ENCODE results near the gene OR7C1. TPM values are rescaled to one million over a fixed set of nuclear protein-coding genes. Genes with fewer than 3 reads are reported as not detected.

OR7C1 gene
- not detected for total RNA-seq

DNA sequence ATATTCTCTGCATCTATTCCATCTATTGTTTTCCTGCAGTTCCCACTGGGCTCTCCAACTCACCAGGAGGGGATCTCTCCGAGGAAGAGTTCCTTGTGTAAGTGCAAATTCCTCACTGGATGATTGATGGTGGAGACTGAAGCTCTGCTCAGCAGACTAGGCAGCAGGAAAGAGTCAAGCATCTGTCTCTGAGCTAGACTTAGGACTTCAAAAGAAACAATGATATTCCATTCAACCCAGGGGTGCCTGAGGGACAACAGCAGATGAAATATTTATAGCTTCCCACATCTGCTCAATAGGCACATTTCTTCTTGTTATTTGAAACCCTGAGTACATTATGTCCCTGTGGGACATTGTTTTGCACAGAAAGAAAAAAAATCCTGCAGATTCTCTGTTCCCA lies at the start of gene OR7C1, which contains the start of gene OR7A5:
Gene OR7C1 (minus strand): TSS at position 175 of the 400 bp plus-strand sequence. CDS start 35,049 bp downstream, outside the sequence.
Gene OR7A5 (minus strand): TSS at position 175 of the 400 bp plus-strand sequence. CDS start 6,944 bp downstream, outside the sequence.
- no peaks in the 10 kb centered on the region for H3K4me1 ChIP-seq
- WGBS, 2 donors (ENCODE audit: low coverage in 1 of 2), result 0% methylated on average over 1 of the region's 1 CpG
- TF ChIP-seq, protein P1, sequence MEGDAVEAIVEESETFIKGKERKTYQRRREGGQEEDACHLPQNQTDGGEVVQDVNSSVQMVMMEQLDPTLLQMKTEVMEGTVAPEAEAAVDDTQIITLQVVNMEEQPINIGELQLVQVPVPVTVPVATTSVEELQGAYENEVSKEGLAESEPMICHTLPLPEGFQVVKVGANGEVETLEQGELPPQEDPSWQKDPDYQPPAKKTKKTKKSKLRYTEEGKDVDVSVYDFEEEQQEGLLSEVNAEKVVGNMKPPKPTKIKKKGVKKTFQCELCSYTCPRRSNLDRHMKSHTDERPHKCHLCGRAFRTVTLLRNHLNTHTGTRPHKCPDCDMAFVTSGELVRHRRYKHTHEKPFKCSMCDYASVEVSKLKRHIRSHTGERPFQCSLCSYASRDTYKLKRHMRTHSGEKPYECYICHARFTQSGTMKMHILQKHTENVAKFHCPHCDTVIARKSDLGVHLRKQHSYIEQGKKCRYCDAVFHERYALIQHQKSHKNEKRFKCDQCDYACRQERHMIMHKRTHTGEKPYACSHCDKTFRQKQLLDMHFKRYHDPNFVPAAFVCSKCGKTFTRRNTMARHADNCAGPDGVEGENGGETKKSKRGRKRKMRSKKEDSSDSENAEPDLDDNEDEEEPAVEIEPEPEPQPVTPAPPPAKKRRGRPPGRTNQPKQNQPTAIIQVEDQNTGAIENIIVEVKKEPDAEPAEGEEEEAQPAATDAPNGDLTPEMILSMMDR (IDR thresholded peaks at IDR 0.05), result no peak
- TF ChIP-seq POLR2AphosphoS5 (IDR thresholded peaks at IDR 0.05) (no peak), EP300 (IDR thresholded peaks at IDR 0.05) (no peak), POLR2A (IDR thresholded peaks at IDR 0.05) (no peak)
- H3K9me3 ChIP-seq, result peaks cover 0 to 3% (median 0%) of the 10 kb centered on the region in 3 donors
- H3K27ac ChIP-seq, result no peak within 1 kb of the TSS
- H3K36me3 ChIP-seq, result no peaks in the 10 kb centered on the region
- ATAC-seq, result no peak
- H3K27me3 ChIP-seq, result peaks cover 9% of the 10 kb centered on the region
- H3K4me3 ChIP-seq, result no peak within 1 kb of the TSS

DNA sequence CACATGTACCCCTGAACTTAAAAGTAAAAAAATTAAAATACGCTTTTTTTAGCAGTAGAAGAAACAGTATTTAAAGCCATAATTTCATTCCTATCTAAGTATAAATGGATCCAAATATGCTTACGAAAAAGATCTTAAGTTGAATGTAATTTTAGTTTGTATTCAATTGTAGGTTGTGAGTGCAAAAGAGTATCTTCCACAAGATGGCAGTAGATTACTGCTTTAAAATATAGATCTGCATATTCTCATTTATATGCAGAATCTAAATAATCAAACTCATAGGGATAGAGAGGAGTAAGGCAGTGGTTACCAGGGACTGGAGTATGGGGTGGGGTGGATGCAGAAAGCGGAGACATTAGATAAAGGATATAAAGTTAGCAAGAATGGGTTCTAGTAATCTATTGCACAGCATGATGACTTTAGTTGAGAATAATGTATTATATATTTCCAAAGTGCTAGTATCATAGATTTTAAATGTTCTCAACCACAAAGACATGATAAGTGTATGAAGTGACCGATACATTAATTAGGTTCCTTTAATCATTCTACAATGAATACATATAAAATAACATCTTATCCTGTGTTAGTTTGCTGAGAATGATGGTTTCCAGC lies 36.7 kb upstream of the OR7C1 start:
- H3K27me3 ChIP-seq, result peaks cover 24% of the 10 kb centered on the region
- no peak for ATAC-seq
- H3K4me3 ChIP-seq, result no peak overlapping the region
- H3K27ac ChIP-seq, result no peak overlapping the region
- no peak for TF ChIP-seq POLR2A (IDR thresholded peaks at IDR 0.05)
- TF ChIP-seq, protein P1 (IDR thresholded peaks at IDR 0.05), result no peak
- TF ChIP-seq POLR2AphosphoS5 (IDR thresholded peaks at IDR 0.05), result no peak
- TF ChIP-seq EP300 (IDR thresholded peaks at IDR 0.05), result no peak
- no peaks in the 10 kb centered on the region for H3K36me3 ChIP-seq
- peaks cover 0 to 8% (median 0%) of the 10 kb centered on the region in 3 donors for H3K9me3 ChIP-seq
- 75 to 88% methylated on average over 4 of the region's 4 CpGs for WGBS, 2 donors (ENCODE audit: low coverage in 1 of 2)
- H3K4me1 ChIP-seq, result no peaks in the 10 kb centered on the region

DNA sequence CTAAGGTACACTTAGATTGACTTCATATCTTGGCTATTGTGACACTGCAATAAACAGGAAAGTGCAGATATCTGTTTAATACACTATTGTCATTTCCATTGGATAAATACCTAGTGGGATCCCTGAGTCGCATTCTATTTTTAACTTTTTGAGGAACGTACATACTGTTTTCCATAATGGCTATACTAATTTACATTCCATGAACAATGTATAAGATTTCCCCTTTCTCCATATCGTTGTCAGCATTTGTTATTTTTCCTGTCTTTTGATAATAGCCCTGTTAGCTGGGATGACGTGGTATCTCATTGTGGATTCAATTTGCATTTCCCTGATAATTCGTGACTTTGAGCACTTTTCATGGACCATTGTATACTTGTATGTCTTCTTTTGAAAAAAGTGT lies 33.5 kb upstream of the OR7C1 start:
- TF ChIP-seq, protein P1 (IDR thresholded peaks at IDR 0.05), result no peak
- TF ChIP-seq POLR2A (IDR thresholded peaks at IDR 0.05) (no peak), POLR2AphosphoS5 (IDR thresholded peaks at IDR 0.05) (no peak), EP300 (IDR thresholded peaks at IDR 0.05) (no peak)
- 73 to 74% methylated on average over 5 of the region's 5 CpGs for WGBS, 2 donors (ENCODE audit: low coverage in 1 of 2)
- no peak overlapping the region for H3K27ac ChIP-seq
- H3K9me3 ChIP-seq, result peaks cover 0 to 15% (median 0%) of the 10 kb centered on the region in 3 donors
- peaks cover 24% of the 10 kb centered on the region for H3K27me3 ChIP-seq
- H3K36me3 ChIP-seq, result no peaks in the 10 kb centered on the region
- no peak overlapping the region for H3K4me3 ChIP-seq
- no peaks in the 10 kb centered on the region for H3K4me1 ChIP-seq
- ATAC-seq, result no peak

DNA sequence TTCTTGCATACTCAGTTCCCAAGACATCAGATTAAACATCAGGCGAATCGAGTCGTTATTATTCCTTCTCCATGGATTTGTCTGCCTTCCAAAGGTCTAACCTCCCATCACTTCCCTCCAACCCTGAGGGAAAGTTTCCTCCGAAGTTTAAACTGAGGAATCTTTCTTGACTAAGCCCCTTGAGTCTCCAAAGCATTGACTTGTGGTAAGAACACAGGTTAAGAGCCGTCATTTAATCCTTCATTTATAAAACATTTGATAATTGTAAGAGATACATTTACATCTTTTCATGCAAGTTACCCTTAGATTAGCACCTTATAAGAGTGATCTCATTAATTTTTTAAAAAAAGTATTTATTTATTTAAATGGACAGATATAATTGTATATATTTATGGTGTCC lies 13.8 kb upstream of the OR7C1 start, which contains the start of gene OR7A10:
Gene OR7A10 (minus strand): TSS at position 101 of the 400 bp plus-strand sequence. CDS start 7,045 bp downstream, outside the sequence.
- Histone ChIP-seq H3K4me1 (no peaks in the 10 kb centered on the region), H3K27ac (no peak within 1 kb of the TSS), H3K9me3 (no peaks in the 10 kb centered on the region), H3K4me3 (no peak within 1 kb of the TSS), H3K27me3 (peaks cover 38% of the 10 kb centered on the region), H3K36me3 (no peaks in the 10 kb centered on the region)
- TF ChIP-seq POLR2A (IDR thresholded peaks at IDR 0.05) (no peak), POLR2AphosphoS5 (IDR thresholded peaks at IDR 0.05) (no peak), EP300 (IDR thresholded peaks at IDR 0.05) (no peak)
- TF ChIP-seq, protein P1 (IDR thresholded peaks at IDR 0.05), result no peak
- 68% methylated on average over 5 of the region's 5 CpGs for WGBS, 2 donors (ENCODE audit: low coverage in 1 of 2)
- ATAC-seq, result no peak

DNA sequence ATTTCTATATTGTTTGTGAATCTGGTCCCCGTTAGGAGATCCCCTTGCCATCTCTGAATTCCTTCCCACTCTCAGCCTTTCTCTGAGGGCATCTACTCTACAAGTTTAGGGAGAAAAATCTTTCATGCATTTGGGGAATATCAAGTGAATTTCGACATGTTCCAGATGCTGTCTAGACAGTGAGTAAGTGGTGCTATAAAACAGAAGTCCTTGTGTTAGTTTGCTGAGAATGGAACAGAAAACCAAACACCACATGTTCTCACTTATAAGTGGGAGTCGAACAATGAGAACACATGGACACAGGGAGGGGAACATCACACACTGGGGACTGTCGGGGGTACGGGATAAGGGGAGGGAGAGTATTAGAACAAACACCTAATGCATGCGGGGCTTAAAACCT lies 8.6 kb upstream of the OR7C1 start:
- TF ChIP-seq POLR2A (IDR thresholded peaks at IDR 0.05) (no peak), POLR2AphosphoS5 (IDR thresholded peaks at IDR 0.05) (no peak), EP300 (IDR thresholded peaks at IDR 0.05) (no peak)
- TF ChIP-seq, protein P1 (IDR thresholded peaks at IDR 0.05), result no peak
- ATAC-seq, result no peak
- Histone ChIP-seq H3K4me3 (no peak overlapping the region), H3K36me3 (no peaks in the 10 kb centered on the region), H3K4me1 (no peaks in the 10 kb centered on the region), H3K27ac (no peak overlapping the region), H3K27me3 (peaks cover 34% of the 10 kb centered on the region), H3K9me3 (peaks cover 0 to 4% (median 0%) of the 10 kb centered on the region in 3 donors)
- WGBS, 2 donors (ENCODE audit: low coverage in 1 of 2), result 23 to 43% methylated on average over 5 to 6 of the region's 6 CpGs

All from gastroesophageal sphincter (tissue), 4 donors.